ENCODE data around the gene KCNH1.

Gene KCNH1

GRCh38 chr1:210723646-210724045, 410.3 kb downstream of the KCNH1 start:
- H3K27me3 ChIP-seq (ENCODE audit: control insufficient read depth, insufficient read depth, low read length), result no peaks in the 10 kb centered on the region
- H3K36me3 ChIP-seq (ENCODE audit: control insufficient read depth, insufficient read depth, low read length), result no peaks in the 10 kb centered on the region
- H3K4me1 ChIP-seq (ENCODE audit: control insufficient read depth, insufficient read depth, low read length), result no peaks in the 10 kb centered on the region
- H3K4me3 ChIP-seq (ENCODE audit: low read length), result no peak overlapping the region
- H3K9ac ChIP-seq (ENCODE audit: low read length), result no peak overlapping the region
- no peak overlapping the region for H3K27ac ChIP-seq (ENCODE audit: low read depth, low read length)

- H3K27me3 ChIP-seq (ENCODE audit: control insufficient read depth, insufficient read depth, low read length), result no peaks in the 10 kb centered on the region
- H3K36me3 ChIP-seq (ENCODE audit: control insufficient read depth, insufficient read depth, low read length), result no peaks in the 10 kb centered on the region
- H3K4me1 ChIP-seq (ENCODE audit: control insufficient read depth, insufficient read depth, low read length), result no peaks in the 10 kb centered on the region
- H3K9ac ChIP-seq (ENCODE audit: low read length), result no peak overlapping the region
- no peak overlapping the region for H3K4me3 ChIP-seq (ENCODE audit: low read length)
- no peak overlapping the region for H3K27ac ChIP-seq (ENCODE audit: low read depth, low read length)
Measured at GRCh38 chr1:210722410-210723081, 411.4 kb downstream of the KCNH1 start.

DNA sequence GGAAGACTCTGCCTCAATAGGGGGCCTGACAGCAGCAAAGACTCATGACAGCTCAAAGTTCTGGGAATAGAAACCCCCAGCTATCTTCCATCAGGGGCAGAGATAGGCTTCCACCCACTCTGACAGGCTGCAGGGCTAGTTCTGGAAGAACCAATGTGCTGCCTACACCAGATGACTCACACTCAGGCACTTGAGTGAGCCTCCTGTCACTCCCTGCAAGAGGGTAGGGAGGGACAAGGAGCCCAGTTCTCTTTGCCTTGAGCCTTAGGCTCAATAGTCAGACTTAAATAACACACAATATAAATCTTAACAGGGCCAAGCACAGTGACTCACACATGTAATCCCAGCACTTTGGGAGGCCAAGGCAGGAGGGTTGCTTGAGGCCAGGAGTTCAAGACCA, 418.9 kb downstream of the KCNH1 start:
- H3K9ac ChIP-seq (ENCODE audit: low read length), result no peak overlapping the region
- no peaks in the 10 kb centered on the region for H3K36me3 ChIP-seq (ENCODE audit: control insufficient read depth, insufficient read depth, low read length)
- no peak overlapping the region for H3K27ac ChIP-seq (ENCODE audit: low read depth, low read length)
- no peaks in the 10 kb centered on the region for H3K27me3 ChIP-seq (ENCODE audit: control insufficient read depth, insufficient read depth, low read length)
- no peak overlapping the region for H3K4me3 ChIP-seq (ENCODE audit: low read length)
- no peaks in the 10 kb centered on the region for H3K4me1 ChIP-seq (ENCODE audit: control insufficient read depth, insufficient read depth, low read length)

DNA sequence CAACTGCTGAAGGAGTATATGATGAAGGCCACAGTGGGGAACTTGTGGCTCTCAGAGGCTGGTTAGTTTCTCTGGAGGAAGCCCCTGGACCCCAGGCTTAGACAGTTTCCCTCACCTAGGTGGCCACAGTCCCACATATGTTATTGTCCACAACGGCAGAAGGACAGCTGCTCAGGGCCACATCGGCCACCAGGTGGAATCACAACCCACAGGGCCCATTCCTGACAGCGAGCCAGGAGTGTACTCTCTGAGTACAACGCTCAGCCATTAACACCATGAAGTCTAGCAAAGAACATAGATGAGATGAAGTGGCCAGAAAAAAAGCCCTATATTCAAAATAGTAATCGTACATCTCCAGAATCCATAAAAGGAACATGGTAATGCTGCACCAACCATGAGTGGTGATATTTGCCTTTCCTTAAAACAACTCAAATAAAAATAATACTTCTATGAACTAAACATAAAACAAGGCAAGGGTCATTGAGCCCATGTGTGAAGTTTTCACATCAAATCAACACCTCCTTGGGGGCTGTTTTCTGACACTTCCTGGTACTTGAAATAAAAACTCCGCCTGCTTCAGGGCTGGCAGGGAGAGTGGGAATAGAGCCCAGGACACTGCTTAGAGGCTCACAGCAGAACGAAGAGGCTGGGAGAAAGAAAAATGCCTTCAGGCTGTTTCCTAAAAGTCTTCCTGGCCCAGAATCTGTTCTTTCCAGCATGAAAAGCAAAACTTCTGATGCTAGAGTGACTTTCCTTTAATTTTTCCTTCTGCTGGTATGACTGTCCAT, 421.9 kb downstream of the KCNH1 start:
- Histone ChIP-seq H3K27me3 (ENCODE audit: control insufficient read depth, insufficient read depth, low read length) (no peaks in the 10 kb centered on the region), H3K4me1 (ENCODE audit: control insufficient read depth, insufficient read depth, low read length) (no peaks in the 10 kb centered on the region), H3K36me3 (ENCODE audit: control insufficient read depth, insufficient read depth, low read length) (no peaks in the 10 kb centered on the region), H3K4me3 (ENCODE audit: low read length) (no peak overlapping the region), H3K9ac (ENCODE audit: low read length) (no peak overlapping the region), H3K27ac (ENCODE audit: low read depth, low read length) (no peak overlapping the region)

DNA sequence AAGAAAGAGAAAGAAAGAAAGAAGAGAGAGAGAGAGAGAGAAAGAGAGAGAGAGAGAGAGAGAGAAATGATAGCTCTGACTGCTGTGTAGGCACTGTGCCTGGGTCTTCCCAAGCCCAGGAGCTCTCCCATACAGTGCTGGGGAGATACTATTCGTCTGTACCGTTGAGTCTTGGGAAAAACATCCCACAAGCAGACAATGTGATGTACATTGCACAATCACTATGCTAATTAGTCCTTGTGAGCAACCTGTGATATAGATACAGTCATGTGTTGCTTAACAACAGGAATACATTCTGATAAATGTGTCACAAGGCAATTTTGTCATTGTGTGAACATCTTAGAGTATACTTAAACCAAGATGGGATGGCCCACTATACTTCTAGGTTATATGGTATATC, 424.2 kb downstream of the KCNH1 start:
- H3K27me3 ChIP-seq (ENCODE audit: control insufficient read depth, insufficient read depth, low read length), result no peaks in the 10 kb centered on the region
- H3K9ac ChIP-seq (ENCODE audit: low read length), result no peak overlapping the region
- no peak overlapping the region for H3K27ac ChIP-seq (ENCODE audit: low read depth, low read length)
- H3K4me3 ChIP-seq (ENCODE audit: low read length), result no peak overlapping the region
- no peaks in the 10 kb centered on the region for H3K4me1 ChIP-seq (ENCODE audit: control insufficient read depth, insufficient read depth, low read length)
- no peaks in the 10 kb centered on the region for H3K36me3 ChIP-seq (ENCODE audit: control insufficient read depth, insufficient read depth, low read length)

DNA sequence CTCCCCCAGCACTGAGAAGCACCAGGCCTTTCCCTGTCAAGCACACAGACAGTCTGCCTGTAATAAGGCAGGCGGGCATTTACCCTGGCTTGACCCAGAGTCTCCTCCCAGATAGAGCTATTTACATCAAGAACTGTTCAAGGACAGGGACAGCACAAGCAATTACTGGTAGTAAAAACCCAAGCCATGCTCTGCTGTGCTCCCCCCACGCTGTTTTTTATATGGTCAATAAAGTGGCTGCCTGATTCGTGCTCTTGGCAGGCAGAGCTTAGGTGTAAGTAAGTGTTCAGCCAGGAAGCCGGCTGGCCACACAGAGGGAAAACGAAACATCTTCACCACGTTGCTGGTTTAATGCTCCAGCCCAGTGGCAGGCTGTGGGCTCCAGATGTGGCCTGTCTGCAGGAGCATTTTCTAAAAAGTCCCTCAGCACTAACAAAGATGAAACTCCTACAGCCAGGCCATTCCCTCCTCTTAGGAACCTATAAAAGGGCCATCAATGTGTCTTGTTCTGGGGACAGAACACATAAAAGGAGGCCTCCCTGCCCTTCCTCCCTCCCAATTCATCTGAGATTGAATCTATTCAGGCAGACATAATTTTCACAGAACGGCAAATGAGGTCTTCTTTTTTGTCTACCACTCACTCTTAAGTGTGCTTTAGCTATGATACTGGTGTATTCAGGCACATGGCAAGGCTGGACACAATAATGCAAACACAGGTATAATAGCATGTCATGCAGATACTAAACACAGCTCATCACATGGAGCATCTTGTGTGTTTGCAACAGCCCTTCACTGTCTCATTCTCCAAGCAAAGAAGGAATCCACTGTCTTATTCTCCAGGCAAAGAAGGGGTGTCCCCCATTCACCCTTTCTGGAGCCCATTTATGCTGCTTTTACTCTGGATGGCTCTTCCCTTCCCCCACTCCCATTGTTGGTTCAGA, 426.4 kb downstream of the KCNH1 start:
- Histone ChIP-seq H3K27ac (ENCODE audit: low read depth, low read length) (no peak overlapping the region), H3K4me3 (ENCODE audit: low read length) (no peak overlapping the region), H3K36me3 (ENCODE audit: control insufficient read depth, insufficient read depth, low read length) (no peaks in the 10 kb centered on the region), H3K9ac (ENCODE audit: low read length) (no peak overlapping the region), H3K4me1 (ENCODE audit: control insufficient read depth, insufficient read depth, low read length) (no peaks in the 10 kb centered on the region), H3K27me3 (ENCODE audit: control insufficient read depth, insufficient read depth, low read length) (no peaks in the 10 kb centered on the region)

- no peaks in the 10 kb centered on the region for H3K36me3 ChIP-seq (ENCODE audit: control insufficient read depth, insufficient read depth, low read length)
- H3K4me3 ChIP-seq (ENCODE audit: low read length), result no peak overlapping the region
- no peak overlapping the region for H3K9ac ChIP-seq (ENCODE audit: low read length)
- H3K4me1 ChIP-seq (ENCODE audit: control insufficient read depth, insufficient read depth, low read length), result no peaks in the 10 kb centered on the region
- H3K27me3 ChIP-seq (ENCODE audit: control insufficient read depth, insufficient read depth, low read length), result no peaks in the 10 kb centered on the region
- no peak overlapping the region for H3K27ac ChIP-seq (ENCODE audit: low read depth, low read length)
Measured at GRCh38 chr1:210706246-210706645, 427.7 kb downstream of the KCNH1 start.

DNA sequence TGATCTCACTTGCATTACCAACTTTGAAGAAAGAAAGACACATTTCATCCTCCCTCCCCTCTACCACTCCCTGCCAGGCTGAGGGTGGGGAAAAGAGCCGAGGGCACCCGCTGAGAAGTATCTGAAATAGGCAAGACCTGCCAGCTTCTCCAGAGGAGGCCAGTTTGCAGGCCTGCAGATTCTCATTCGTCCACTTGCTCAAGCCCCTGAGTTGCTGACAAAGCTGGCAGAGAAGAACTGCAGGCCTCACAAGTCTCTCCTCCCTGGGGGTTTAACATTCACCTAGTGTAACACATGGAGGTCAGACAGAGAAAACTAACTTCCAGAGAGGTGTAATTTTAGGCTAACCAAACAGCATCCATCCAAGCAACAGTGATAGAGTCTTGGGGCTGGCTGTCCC, 428.9 kb downstream of the KCNH1 start:
- H3K27me3 ChIP-seq (ENCODE audit: control insufficient read depth, insufficient read depth, low read length), result no peaks in the 10 kb centered on the region
- H3K36me3 ChIP-seq (ENCODE audit: control insufficient read depth, insufficient read depth, low read length), result no peaks in the 10 kb centered on the region
- no peak overlapping the region for H3K9ac ChIP-seq (ENCODE audit: low read length)
- H3K27ac ChIP-seq (ENCODE audit: low read depth, low read length), result no peak overlapping the region
- H3K4me1 ChIP-seq (ENCODE audit: control insufficient read depth, insufficient read depth, low read length), result no peaks in the 10 kb centered on the region
- no peak overlapping the region for H3K4me3 ChIP-seq (ENCODE audit: low read length)

DNA sequence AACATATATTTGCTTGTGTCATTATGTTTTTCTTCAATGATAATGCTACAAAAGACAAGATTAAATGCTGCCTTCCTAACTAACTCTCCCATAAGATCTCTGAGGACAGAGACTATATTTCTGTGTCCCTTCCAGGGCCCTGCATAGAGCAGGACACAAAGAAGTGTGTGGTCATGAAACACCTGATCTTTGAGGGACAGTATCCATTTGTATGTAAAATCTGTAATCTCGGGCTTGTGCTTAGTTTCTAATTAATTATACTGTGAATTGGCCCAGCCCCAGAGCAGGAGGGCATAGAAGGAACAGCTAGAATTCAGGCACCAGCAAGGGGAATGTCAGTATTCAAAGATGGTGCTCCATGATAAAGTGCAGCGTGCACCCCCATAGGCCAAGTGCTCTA, 430.4 kb downstream of the KCNH1 start:
- no peak overlapping the region for H3K4me3 ChIP-seq (ENCODE audit: low read length)
- H3K27me3 ChIP-seq (ENCODE audit: control insufficient read depth, insufficient read depth, low read length), result no peaks in the 10 kb centered on the region
- no peak overlapping the region for H3K27ac ChIP-seq (ENCODE audit: low read depth, low read length)
- no peaks in the 10 kb centered on the region for H3K4me1 ChIP-seq (ENCODE audit: control insufficient read depth, insufficient read depth, low read length)
- H3K9ac ChIP-seq (ENCODE audit: low read length), result no peak overlapping the region
- no peaks in the 10 kb centered on the region for H3K36me3 ChIP-seq (ENCODE audit: control insufficient read depth, insufficient read depth, low read length)

- H3K36me3 ChIP-seq (ENCODE audit: control insufficient read depth, insufficient read depth, low read length), result no peaks in the 10 kb centered on the region
- no peak overlapping the region for H3K27ac ChIP-seq (ENCODE audit: low read depth, low read length)
- no peak overlapping the region for H3K4me3 ChIP-seq (ENCODE audit: low read length)
- H3K9ac ChIP-seq (ENCODE audit: low read length), result no peak overlapping the region
- no peaks in the 10 kb centered on the region for H3K27me3 ChIP-seq (ENCODE audit: control insufficient read depth, insufficient read depth, low read length)
- no peaks in the 10 kb centered on the region for H3K4me1 ChIP-seq (ENCODE audit: control insufficient read depth, insufficient read depth, low read length)
Measured at GRCh38 chr1:210702506-210702905, 431.4 kb downstream of the KCNH1 start.

DNA sequence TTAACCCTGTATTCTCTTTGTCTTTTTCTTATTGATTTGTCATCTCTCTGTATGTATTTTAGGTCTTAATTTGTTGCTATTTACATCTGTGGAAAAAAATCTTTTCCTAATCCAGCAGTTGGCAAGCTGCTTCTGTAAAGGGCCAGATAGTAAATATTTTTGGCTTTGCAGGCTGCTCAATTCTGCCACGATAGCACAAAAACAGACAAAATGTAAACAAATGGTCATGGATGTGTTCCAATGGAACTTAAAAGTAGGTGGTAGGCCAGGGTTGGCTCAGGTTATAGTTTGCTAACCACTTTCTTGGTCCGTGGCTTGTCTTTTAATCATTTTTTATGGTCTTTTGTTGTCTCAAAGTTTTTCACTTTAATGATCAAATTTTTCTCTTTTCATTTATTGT, 433.4 kb downstream of the KCNH1 start:
- no peak overlapping the region for H3K27ac ChIP-seq (ENCODE audit: low read depth, low read length)

DNA sequence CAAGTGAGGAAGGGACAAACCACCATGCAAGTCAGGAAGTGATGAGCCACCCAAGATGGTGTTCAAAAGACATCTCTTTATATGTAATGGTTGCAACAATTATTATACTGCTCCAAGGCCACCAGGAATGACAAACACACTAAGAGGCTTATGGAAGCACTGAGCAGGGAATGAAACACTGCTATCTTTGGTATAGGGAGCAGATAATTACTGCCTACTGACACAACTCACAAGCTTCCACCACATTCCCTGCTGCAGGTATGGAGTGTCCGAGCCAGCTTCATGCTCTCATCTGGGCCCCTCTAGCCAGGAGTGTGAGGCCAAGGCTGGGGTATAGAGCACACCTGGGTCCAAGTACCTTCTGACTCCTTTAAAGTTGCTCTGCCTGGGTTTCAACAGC, 433.9 kb downstream of the KCNH1 start:
- Histone ChIP-seq H3K27ac (ENCODE audit: low read depth, low read length) (no peak overlapping the region), H3K4me3 (ENCODE audit: low read length) (no peak overlapping the region), H3K27me3 (ENCODE audit: control insufficient read depth, insufficient read depth, low read length) (no peaks in the 10 kb centered on the region), H3K36me3 (ENCODE audit: control insufficient read depth, insufficient read depth, low read length) (no peaks in the 10 kb centered on the region), H3K9ac (ENCODE audit: low read length) (no peak overlapping the region), H3K4me1 (ENCODE audit: control insufficient read depth, insufficient read depth, low read length) (no peaks in the 10 kb centered on the region)

More for the DNA sequence above, 433.4 kb downstream of the KCNH1 start:
- Histone ChIP-seq H3K27me3 (ENCODE audit: control insufficient read depth, insufficient read depth, low read length) (no peaks in the 10 kb centered on the region), H3K4me1 (ENCODE audit: control insufficient read depth, insufficient read depth, low read length) (no peaks in the 10 kb centered on the region), H3K9ac (ENCODE audit: low read length) (no peak overlapping the region), H3K4me3 (ENCODE audit: low read length) (no peak overlapping the region), H3K36me3 (ENCODE audit: control insufficient read depth, insufficient read depth, low read length) (no peaks in the 10 kb centered on the region)
